HG02885 (cell line): ENCODE measurements around the gene HOXA4.

Source experiments
- ATAC-seq: cut with Tn5 transposase; IDR thresholded peaks from one replicate; pipeline ENCODE4 v1.9.1; 2021; ENCODE audit warnings: mild to moderate bottlenecking; ENCODE audit not compliant: unreplicated experiment, poor library complexity

HOXA4 gene

GRCh38 chr7:27138985-27139333 lies 8.4 kb upstream of the HOXA4 start:
- no peak for ATAC-seq

DNA sequence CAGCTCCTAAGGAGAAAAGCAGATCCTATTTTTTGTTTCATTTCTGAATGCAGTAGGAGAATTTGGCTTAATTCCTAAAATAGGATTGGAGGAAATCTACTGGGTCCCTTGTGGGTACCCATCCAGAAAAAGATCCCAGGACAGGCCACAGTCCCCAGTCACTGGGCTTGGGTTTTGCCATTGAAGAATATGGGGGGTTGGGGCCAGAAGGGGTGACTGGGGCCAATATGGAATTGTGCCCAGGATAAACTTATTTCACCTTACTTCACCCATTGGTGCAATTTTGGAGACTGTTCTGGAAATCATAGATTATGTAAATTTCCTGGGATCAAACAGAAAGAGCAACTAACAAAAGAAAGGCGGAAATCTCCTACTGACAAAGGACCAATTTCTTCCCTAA lies 7.9 kb upstream of the HOXA4 start:
- ATAC-seq = no peak

GRCh38 chr7:27137640-27138315 lies 7.2 kb upstream of the HOXA4 start:
- no peak for ATAC-seq

- ATAC-seq = peak; percentile 43
These were observed 3.8 kb upstream of the HOXA4 start for GRCh38 chr7:27134392-27134791.

GRCh38 chr7:27133409-27134231 lies 3.1 kb upstream of the HOXA4 start:
- no peak for ATAC-seq

DNA sequence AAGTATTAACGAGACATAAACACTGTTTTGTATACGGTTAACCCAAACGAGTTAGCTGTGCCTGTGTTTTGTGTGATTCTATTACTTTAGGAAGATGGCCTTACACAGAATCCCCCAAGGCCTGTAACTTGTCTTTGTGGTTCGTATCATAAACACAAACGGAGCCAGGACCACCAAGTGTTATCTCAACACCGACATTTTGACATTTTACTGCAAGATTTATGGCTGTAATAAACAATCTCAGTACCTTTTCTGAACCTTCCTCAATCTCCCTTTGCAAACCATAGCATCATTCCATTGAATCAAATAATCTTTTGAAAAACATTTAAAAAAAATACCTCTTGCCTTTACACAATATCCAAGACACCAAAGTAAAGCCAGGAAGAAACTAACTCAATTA lies 2.4 kb upstream of the HOXA4 start:
- no peak for ATAC-seq

DNA sequence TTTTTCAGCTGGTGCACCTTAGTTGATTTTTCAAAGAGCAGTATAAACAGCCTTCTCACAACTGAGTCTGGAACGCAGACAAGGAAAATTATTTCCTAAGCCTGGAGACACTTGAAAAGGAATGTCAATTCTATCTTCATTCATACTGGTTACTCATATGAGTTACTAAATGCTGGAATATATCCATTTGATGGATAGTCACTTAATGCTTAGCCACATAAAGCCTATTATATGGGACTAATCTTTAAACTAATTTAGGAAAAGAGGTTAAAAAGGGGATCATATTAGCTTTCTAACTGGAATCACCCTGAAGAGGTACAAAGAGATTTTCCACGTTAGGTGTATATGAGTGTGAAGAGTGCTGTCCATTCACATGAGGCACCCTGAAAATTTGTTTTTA lies 1.7 kb upstream of the HOXA4 start:
- no peak for ATAC-seq

DNA sequence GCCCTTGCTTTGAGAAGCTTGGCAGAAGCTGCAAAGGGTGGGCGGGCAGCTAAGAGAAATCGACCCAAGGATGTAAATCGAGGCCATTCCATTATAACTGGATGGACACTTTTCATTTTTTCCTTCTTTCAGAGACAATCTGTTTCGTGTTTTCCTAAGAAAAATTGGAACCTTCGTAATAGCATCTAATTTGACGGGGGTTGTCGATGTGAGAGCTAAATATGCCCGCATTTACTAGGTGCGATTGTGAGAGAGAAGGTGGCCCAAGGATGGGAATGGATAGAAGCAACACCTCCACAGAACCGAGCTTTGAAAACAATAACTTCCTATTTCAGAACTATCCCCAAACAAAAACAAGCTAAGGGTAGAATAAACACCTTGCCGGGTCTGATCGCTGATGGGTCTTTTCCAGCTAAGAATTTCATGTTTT lies 848 bp upstream of the HOXA4 start:
- no peak for ATAC-seq

- peak; percentile 23 for ATAC-seq
These were observed 623 bp downstream of the HOXA4 start for GRCh38 chr7:27129729-27130539.

DNA sequence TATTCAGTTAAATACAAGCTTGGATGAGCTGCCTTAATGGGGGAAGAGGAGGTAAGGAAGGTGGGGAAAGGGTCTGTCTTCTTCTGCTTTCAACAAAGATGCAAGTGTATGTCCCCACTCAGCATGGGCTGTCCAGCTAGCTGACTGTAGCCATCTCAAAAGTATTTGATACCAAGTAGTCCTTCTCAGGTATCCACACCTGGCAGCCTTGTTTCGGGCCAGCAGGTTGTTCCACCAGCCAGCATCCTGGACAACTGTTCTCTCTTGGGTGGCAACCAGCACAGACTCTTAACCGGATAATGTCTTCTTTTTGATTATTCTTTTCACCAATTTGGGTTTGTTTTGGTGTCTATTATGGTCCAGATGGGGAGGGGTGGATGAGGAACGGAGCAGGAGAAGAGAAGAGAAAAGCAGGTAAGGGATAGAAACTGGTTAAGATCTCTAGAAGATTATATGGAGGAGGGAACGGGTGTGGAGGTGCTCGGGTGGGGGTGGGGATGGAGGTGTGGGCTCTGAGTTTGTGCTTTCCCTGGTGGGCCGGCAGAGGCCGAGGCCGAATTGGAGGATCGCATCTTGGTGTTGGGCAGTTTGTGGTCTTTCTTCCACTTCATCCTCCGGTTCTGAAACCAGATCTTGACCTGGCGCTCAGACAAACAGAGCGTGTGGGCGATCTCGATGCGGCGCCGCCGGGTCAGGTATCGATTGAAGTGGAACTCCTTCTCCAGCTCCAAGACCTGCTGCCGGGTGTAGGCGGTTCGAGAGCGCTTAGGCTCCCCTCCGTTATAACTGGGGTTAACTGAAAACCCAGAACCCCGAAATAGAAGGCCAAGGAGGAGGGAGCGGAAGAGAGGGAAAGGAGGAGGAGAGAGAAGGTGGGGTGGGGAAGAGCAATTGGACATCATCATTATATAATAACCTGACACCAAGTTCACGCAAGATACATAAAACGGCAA lies 1.5 kb downstream of the HOXA4 start:
- ATAC-seq = no peak

- no peak for ATAC-seq
These were observed 2.5 kb downstream of the HOXA4 start for GRCh38 chr7:27128034-27128433.

- no peak for ATAC-seq
These were observed 3.8 kb downstream of the HOXA4 start for GRCh38 chr7:27126596-27127327.

DNA sequence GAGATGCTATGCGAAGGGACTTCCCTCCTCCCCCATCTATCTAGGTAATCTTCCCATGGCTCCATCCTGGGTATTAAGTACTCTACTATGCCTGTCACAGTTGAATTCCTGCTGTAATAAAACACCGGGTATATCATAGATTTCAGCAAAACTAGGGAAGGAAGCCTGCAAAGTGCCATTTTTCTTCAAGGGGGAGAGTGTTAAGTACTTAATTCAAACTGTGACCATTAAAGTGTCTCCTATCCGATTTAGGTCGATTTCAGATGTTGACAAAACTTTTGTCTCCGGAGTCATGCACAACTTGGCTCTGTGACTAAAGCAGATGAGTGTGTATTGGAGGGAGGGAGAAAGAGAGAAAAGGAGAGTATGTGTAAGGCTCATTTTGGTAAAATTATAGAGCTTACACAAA lies 4.6 kb downstream of the HOXA4 start:
- ATAC-seq = no peak

DNA sequence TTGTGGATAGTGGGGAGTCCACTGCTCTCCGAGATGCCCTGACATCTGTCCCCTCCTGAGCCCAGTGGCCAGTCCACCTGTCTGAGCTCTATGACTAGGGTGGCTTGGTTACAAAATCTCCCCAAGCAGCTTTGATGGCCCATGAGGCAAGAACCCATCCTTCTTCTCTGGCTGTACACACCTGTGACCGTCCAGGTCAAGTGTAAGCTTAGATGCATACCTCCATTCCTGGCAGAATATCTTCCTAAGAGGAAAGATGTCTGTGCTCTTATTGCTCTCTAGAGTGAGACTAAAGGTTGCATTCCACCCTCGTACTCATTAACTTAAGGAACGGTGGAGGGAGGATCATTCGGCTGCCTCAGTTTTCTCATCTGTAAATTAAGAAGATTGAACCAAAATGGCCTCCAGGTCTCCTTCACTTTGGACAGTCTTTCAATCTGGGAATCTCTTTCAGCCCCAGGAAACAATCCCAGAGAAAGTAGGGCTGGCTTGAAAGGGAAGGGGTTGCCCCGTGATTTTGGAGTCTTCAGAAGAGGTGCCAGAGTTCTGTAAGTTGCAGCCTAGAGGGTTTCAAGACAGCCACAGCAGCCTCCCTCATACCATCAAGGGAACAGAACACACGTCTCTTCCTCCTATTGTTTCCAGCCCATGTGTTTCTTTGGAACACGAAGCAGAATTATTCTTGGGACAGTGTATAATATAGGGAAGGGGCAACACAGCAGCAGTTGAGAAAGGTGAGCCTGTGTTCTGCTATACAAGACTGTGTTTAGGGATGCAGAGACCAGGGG lies 5.5 kb downstream of the HOXA4 start:
- ATAC-seq = no peak

DNA sequence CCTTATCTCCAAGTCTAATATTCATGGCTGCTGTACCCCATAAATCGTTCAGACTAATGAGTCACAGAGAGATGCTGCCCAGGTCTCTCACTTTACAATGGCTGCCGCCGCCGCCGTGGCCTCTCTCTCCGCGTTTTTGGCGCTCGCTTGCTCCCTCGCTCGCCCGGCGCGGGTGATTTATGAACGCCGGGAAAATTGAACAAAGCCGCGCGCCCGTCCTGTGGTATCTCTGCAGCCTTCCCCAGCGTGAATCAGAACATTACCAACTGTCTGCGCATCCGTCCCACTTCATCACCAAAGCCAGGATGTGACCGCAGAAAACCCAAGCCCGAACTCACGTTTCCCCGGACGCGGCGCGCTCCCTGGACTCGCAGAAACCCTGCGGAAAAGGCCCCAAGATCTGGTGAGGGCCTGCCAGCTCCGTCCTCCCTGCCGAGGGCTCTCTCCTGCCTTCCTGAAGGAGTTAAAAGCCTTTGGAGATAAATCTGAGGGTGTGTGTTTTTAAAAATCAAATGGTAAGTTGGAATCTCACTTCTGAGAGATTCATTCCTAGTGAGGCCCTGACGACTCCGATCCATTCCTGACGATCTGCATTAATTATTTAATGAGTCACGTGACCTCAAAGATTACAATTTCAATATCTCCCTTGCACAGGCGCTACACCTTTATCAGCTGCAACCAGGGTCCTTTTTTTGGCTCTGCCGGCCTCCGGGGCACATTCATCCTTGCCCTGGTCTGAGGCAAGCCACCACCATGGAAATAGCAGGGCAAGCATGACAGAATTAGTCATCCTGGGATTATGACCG lies 6.3 kb downstream of the HOXA4 start:
- no peak for ATAC-seq

DNA sequence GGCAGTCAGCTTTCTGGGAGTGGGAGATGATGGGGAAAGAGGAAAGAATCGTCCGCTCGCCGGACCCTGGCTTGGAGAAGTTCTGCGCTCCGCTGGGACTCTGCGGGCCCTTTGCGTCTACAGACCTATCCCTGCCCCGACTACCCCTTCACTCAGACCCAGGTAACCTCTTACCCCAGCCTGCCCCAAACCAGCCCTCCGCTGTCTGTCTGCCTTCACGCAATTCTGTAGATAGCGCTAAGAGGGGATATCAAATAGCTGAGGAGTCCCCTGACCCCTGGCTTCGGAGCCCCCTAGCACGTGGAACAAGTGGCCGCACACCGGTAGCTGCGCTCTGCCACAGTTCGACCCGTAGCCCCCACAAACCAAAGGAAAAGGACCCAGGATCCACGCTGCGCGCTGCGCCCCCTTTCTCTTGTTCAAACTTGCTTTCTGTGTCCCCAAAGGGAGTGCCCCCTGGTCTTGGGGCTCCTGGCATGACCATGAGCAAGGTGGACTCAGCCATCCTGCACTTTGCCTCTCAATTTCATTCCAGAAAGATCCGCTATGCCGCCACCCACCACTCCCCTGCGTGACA lies 7.0 kb downstream of the HOXA4 start:
- ATAC-seq = no peak

DNA sequence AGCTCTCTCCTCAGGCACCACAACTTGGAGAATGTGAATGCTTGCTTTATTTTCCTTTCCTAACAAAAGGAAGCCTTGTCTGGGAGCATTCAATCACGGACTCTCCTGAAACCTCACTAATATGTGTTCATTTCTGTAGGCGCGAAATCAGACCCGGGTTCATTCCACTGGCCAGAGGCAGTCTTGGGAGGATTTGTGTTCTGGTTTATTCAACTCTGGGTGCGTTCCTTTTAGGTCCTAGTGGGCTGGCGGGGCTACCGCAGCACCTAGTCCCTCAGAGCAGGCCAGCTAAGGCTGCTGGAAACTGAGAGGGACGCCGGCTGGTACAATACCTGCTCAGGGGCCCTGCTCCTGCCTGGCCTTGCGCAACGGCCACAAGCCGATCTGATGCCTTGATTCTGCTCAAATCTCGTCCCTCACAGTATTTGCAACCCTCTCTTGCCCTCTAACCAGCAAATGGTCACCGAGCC lies 7.5 kb downstream of the HOXA4 start:
- ATAC-seq = no peak
